Endodermal cell (in vitro differentiated cells): ENCODE measurements around the gene SYN1. TPM values are rescaled to one million over a fixed set of nuclear protein-coding genes. Genes with fewer than 3 reads are reported as not detected.

Source experiments
- DNase-seq: peaks from one replicate; pipeline ENCODE4 v3.0.0-alpha.2; 2017
- H3K27ac ChIP-seq: 2 replicates; pipeline ENCODE4 v1.5.1; 2013; ENCODE audit warnings: mild to moderate bottlenecking, low read depth, low read length, moderate library complexity
- H3K27me3 ChIP-seq: 2 replicates; pipeline ENCODE4 v1.6.1; 2013; ENCODE audit warnings: mild to moderate bottlenecking, low read length, moderate library complexity; ENCODE audit not compliant: insufficient read depth, control insufficient read depth, poor library complexity, severe bottlenecking
- H3K36me3 ChIP-seq: 2 replicates; pipeline ENCODE4 v1.7.0; 2013; ENCODE audit warnings: mild to moderate bottlenecking, low read length, moderate library complexity; ENCODE audit not compliant: control insufficient read depth, insufficient read depth
- H3K4me1 ChIP-seq: one replicate; pipeline ENCODE4 v1.7.0; 2013; ENCODE audit warnings: low read length; ENCODE audit not compliant: control insufficient read depth, insufficient read depth
- H3K4me3 ChIP-seq: 2 replicates; pipeline ENCODE4 v1.5.1; 2013; ENCODE audit warnings: mild to moderate bottlenecking, low read length, moderate library complexity
- H3K9ac ChIP-seq: 2 replicates; pipeline ENCODE4 v1.6.1; 2013; ENCODE audit warnings: mild to moderate bottlenecking, low read length, moderate library complexity; ENCODE audit not compliant: poor library complexity, severe bottlenecking; ENCODE audit errors: extremely low read depth
- H3K9me3 ChIP-seq: 2 replicates; pipeline ENCODE4 v1.6.1; 2013; ENCODE audit warnings: mild to moderate bottlenecking, low read length, moderate library complexity; ENCODE audit not compliant: control insufficient read depth
- H3K27ac Mint-ChIP-seq: 2 replicates; pipeline ENCODE4 v1.8.0; 2020; ENCODE audit warnings: mixed read lengths
- H3K27me3 Mint-ChIP-seq: 2 replicates; pipeline ENCODE4 v1.8.0; 2021; ENCODE audit warnings: mild to moderate bottlenecking, mixed read lengths; ENCODE audit not compliant: insufficient read depth
- H3K36me3 Mint-ChIP-seq: 2 replicates; pipeline ENCODE4 v1.8.0; 2020; ENCODE audit warnings: low read depth, mixed read lengths
- H3K4me1 Mint-ChIP-seq: 2 replicates; pipeline ENCODE4 v1.8.0; 2020; ENCODE audit warnings: mixed read lengths
- H3K4me3 Mint-ChIP-seq: 2 replicates; pipeline ENCODE4 v1.8.0; 2020; ENCODE audit warnings: mild to moderate bottlenecking, moderate library complexity, mixed read lengths
- H3K9me3 Mint-ChIP-seq: 2 replicates; pipeline ENCODE4 v1.8.0; 2020; ENCODE audit warnings: mild to moderate bottlenecking, mixed read lengths
- WGBS, 2 experiments: methylation state at CpG; one replicate each; pipeline versions ENCODE4 v1.1.5 to v1.1.7; 2013; ENCODE audit warnings: missing lambda C conversion rate in 2 of 2, mixed read lengths in 1 of 2; ENCODE audit not compliant: insufficient coverage in 1 of 2, insufficient read length in 1 of 2; 5-methylcytosine and 5-hydroxymethylcytosine counted together
- total RNA-seq, 2 donors: library from RNA; stranded (reverse); fragmentation: NEBNext Ultra II Directional in 1 of 2; extraction: Animal tissue kit (Norgen Biotek cat#: 25700) in 1 of 2; gene quantifications; 2 replicates in 1 of 2; 3 replicates in 1 of 2; pipeline ENCODE4 v1.2.1, GENCODE V29; 2021
- TF ChIP-seq, protein P1 (sequence below): fragments of 200-600 bp; sonication (generic); conservative IDR thresholded peaks from 2 replicates; pipeline ENCODE4 v1.5.0; 2021; ENCODE audit warnings: antibody characterized with exemption, mild to moderate bottlenecking

SYN1 gene
- total RNA-seq, 2 donors from 2014 or later: 4.9 to 5.3 TPM

DNA sequence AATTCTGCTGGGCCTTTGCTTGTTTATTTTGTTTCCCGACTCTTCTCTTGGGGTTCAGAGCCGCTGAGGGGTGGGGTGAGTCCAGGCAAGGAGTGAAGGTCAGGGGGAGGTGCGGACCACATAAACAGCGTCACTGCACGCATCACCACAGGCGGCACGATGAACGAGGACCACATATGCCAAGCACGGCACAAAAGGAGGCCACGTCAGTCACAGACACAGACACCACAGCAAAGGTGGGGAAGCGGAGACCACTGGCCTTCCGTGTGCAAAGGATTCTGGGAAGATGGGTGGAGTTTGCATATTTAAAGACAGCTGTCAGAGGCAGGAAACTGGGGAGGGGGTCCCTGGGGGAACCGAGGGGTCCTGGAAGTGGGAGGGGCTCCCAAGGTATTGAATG is 47.8 kb downstream of the SYN1 start:
- Histone ChIP-seq H3K9ac (no peak overlapping the region), H3K4me1 (no peaks in the 10 kb centered on the region), H3K9me3 (no peaks in the 10 kb centered on the region), H3K27ac (no peak overlapping the region), H3K4me3 (no peak overlapping the region), H3K27me3 (no peaks in the 10 kb centered on the region), H3K36me3 (peaks cover 18% of the 10 kb centered on the region)
- Mint-ChIP-seq H3K4me3 (no peak overlapping the region), H3K36me3 (peaks cover 44% of the 10 kb centered on the region), H3K27ac (peak overlapping the region; percentile 3), H3K4me1 (peaks cover 10% of the 10 kb centered on the region), H3K27me3 (no peaks in the 10 kb centered on the region), H3K9me3 (peaks cover 87% of the 10 kb centered on the region)
- WGBS, 2 experiments: 96 to 100% methylated on average over 1 to 13 of the region's 13 CpGs
- DNase-seq: no peak
- TF ChIP-seq, protein P1, sequence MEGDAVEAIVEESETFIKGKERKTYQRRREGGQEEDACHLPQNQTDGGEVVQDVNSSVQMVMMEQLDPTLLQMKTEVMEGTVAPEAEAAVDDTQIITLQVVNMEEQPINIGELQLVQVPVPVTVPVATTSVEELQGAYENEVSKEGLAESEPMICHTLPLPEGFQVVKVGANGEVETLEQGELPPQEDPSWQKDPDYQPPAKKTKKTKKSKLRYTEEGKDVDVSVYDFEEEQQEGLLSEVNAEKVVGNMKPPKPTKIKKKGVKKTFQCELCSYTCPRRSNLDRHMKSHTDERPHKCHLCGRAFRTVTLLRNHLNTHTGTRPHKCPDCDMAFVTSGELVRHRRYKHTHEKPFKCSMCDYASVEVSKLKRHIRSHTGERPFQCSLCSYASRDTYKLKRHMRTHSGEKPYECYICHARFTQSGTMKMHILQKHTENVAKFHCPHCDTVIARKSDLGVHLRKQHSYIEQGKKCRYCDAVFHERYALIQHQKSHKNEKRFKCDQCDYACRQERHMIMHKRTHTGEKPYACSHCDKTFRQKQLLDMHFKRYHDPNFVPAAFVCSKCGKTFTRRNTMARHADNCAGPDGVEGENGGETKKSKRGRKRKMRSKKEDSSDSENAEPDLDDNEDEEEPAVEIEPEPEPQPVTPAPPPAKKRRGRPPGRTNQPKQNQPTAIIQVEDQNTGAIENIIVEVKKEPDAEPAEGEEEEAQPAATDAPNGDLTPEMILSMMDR: no peak

DNA sequence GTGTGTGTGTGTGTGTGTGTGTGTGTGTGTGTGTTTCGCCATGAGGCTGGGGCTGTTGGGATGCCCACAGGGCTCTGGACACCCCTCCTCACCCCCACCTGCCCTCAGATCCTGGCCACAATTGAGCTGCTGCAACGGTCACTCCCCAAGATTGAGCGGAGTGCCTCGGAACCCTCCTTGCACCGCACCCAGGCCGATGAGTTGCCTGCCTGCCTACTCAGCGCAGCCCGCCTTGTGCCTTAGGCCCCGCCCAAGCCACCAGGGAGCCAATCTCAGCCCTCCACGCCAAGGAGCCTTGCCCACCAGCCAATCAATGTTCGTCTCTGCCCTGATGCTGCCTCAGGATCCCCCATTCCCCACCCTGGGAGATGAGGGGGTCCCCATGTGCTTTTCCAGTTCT is 48.4 kb downstream of the SYN1 start:
- no peaks in the 10 kb centered on the region for H3K27me3 Mint-ChIP-seq
- DNase-seq: no peak

DNA sequence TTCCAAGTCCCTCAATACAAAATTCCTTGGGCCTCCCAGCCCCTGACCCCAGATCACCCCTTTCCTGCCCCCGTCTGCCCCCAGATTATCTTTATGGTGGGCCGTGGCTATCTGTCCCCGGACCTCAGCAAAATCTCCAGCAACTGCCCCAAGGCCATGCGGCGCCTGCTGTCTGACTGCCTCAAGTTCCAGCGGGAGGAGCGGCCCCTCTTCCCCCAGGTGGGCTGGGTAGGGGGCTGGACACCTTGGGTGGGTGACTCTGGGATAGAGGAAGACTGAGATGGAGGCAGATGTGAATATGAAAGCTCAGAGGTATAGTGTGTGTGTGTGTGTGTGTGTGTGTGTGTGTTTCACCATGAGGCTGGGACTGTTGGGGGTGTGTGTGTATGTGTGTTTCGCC is 48.9 kb downstream of the SYN1 start:
- Histone ChIP-seq H3K4me3 (no peak overlapping the region), H3K9ac (no peak overlapping the region), H3K36me3 (peaks cover 18% of the 10 kb centered on the region), H3K4me1 (no peaks in the 10 kb centered on the region), H3K9me3 (no peaks in the 10 kb centered on the region), H3K27ac (no peak overlapping the region), H3K27me3 (no peaks in the 10 kb centered on the region)
- peaks cover 51% of the 10 kb centered on the region for H3K36me3 Mint-ChIP-seq
- H3K27me3 Mint-ChIP-seq: no peaks in the 10 kb centered on the region
- no peak for DNase-seq
- TF ChIP-seq, protein P1: no peak
- peaks cover 10% of the 10 kb centered on the region for H3K4me1 Mint-ChIP-seq
- 96% methylated on average over 7 of the region's 8 CpGs; no CpG with 5 or more reads in 1 of the 2 experiments for WGBS, 2 experiments
- H3K27ac Mint-ChIP-seq: no peak overlapping the region
- H3K9me3 Mint-ChIP-seq: peaks cover 82% of the 10 kb centered on the region
- H3K4me3 Mint-ChIP-seq: no peak overlapping the region

More for the DNA sequence above, 48.4 kb downstream of the SYN1 start:
- H3K4me3 ChIP-seq: no peak overlapping the region
- TF ChIP-seq, protein P1: no peak
- peaks cover 49% of the 10 kb centered on the region for H3K36me3 Mint-ChIP-seq
- no peak overlapping the region for H3K27ac ChIP-seq
- H3K9ac ChIP-seq: no peak overlapping the region
- WGBS, 2 experiments: 92% methylated on average over 10 of the region's 11 CpGs; no CpG with 5 or more reads in 1 of the 2 experiments
- no peak overlapping the region for H3K4me3 Mint-ChIP-seq
- H3K9me3 ChIP-seq: no peaks in the 10 kb centered on the region
- H3K4me1 ChIP-seq: no peaks in the 10 kb centered on the region
- peaks cover 10% of the 10 kb centered on the region for H3K4me1 Mint-ChIP-seq
- H3K27me3 ChIP-seq: no peaks in the 10 kb centered on the region
- peaks cover 85% of the 10 kb centered on the region for H3K9me3 Mint-ChIP-seq
- peaks cover 18% of the 10 kb centered on the region for H3K36me3 ChIP-seq
- no peak overlapping the region for H3K27ac Mint-ChIP-seq
